ENCODE measurements around the gene ATP5F1E. TPM values are rescaled to one million over a fixed set of nuclear protein-coding genes. Genes with fewer than 3 reads are reported as not detected.

The ATP5F1E gene
- total RNA-seq, 1 donor from 2014 or later: 69.7 TPM

DNA sequence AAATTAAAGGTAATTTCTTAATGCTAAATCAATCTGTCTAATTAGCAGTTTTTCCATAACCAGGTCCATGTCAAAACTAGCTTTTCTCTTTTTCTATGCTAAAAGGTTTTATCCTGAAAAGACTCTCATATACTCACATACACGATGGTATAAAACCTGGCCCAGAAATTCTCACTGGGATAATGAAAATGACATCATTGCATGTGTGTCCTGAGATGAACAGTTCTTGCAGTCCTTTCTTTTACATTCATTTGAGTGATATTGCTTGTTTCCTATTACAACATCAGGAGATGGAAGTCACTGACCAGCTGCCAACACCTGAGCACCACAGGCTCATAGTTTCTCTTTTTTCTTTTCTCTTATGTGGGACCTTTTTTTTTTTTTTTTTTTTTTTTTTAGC, 18.3 kb upstream of the ATP5F1E start:
- no peak for DNase-seq (ENCODE audit: low spot score, unreplicated experiment)
- Mint-ChIP-seq H3K9me3 (ENCODE audit: low read depth) (no peaks in the 10 kb centered on the region), H3K4me1 (ENCODE audit: low read depth) (peaks cover 11% of the 10 kb centered on the region), H3K27me3 (peaks cover 7% of the 10 kb centered on the region), H3K4me3 (ENCODE audit: low read depth) (no peak overlapping the region), H3K27ac (no peak overlapping the region), H3K36me3 (ENCODE audit: insufficient read depth) (no peaks in the 10 kb centered on the region)
- TF ChIP-seq, protein P1, sequence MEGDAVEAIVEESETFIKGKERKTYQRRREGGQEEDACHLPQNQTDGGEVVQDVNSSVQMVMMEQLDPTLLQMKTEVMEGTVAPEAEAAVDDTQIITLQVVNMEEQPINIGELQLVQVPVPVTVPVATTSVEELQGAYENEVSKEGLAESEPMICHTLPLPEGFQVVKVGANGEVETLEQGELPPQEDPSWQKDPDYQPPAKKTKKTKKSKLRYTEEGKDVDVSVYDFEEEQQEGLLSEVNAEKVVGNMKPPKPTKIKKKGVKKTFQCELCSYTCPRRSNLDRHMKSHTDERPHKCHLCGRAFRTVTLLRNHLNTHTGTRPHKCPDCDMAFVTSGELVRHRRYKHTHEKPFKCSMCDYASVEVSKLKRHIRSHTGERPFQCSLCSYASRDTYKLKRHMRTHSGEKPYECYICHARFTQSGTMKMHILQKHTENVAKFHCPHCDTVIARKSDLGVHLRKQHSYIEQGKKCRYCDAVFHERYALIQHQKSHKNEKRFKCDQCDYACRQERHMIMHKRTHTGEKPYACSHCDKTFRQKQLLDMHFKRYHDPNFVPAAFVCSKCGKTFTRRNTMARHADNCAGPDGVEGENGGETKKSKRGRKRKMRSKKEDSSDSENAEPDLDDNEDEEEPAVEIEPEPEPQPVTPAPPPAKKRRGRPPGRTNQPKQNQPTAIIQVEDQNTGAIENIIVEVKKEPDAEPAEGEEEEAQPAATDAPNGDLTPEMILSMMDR (IDR thresholded peaks at IDR 0.05; ENCODE audit: unreplicated experiment): no peak

DNA sequence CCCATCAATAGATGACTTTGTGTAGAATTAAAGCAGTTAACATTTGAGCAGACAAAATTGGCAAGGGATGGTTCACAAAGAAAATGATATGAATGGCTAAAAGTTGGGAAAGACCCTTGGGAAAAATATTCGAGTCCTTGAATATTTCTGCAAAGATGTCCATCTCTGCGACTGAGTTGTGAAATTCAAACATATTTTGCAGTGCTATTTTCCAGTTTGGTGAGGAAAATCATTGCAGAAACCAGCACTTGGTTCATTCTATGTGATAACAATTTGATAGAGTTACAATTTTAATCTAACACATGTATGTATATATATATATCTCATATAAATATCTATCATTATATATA, 16.5 kb upstream of the ATP5F1E start:
- no peak for DNase-seq (ENCODE audit: low spot score, unreplicated experiment)
- Mint-ChIP-seq H3K4me1 (ENCODE audit: low read depth) (peaks cover 11% of the 10 kb centered on the region), H3K27ac (no peak overlapping the region), H3K36me3 (ENCODE audit: insufficient read depth) (no peaks in the 10 kb centered on the region), H3K27me3 (peaks cover 7% of the 10 kb centered on the region), H3K9me3 (ENCODE audit: low read depth) (no peaks in the 10 kb centered on the region), H3K4me3 (ENCODE audit: low read depth) (no peak overlapping the region)
- TF ChIP-seq, protein P1 (IDR thresholded peaks at IDR 0.05; ENCODE audit: unreplicated experiment): no peak

DNA sequence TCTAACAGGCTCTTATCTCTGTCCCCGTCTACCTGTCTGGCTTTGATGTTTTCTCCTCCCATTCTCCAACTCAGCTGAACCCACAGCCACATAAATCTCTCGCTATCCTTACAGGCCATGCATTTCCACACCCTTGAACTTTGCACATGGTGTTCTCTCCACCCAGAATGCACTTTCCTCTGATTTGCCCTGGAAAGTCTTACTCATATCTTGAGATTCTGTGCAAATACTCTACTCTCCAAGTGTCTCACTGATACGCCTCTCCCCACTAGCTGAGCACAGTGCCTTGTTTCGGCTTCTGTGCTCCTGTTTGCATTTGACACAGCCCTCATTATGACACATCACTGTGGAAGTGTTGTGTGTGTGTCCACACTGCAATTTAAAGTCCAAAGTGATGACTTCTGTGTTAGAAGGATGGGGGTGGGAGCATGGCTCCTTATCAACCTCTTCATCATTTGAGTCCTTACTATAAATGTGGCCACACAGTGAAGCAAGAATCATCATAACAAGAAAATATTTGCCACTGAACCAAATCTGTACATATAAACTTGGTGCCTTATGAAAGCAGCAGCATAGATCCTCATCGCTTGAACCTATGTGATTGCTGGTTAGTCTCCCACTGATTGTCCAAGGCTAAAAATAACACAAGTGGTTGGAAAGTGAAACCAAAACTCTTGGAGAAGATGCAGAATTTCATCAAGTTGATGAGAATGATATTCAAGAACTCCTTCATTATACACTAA, 16.0 kb upstream of the ATP5F1E start:
- no peak overlapping the region for H3K4me3 Mint-ChIP-seq (ENCODE audit: low read depth)
- no peak overlapping the region for H3K27ac Mint-ChIP-seq
- no peaks in the 10 kb centered on the region for H3K9me3 Mint-ChIP-seq (ENCODE audit: low read depth)
- peaks cover 7% of the 10 kb centered on the region for H3K27me3 Mint-ChIP-seq
- no peak for DNase-seq (ENCODE audit: low spot score, unreplicated experiment)
- peaks cover 11% of the 10 kb centered on the region for H3K4me1 Mint-ChIP-seq (ENCODE audit: low read depth)
- TF ChIP-seq, protein P1 (IDR thresholded peaks at IDR 0.05; ENCODE audit: unreplicated experiment): no peak
- H3K36me3 Mint-ChIP-seq (ENCODE audit: insufficient read depth): no peaks in the 10 kb centered on the region

DNA sequence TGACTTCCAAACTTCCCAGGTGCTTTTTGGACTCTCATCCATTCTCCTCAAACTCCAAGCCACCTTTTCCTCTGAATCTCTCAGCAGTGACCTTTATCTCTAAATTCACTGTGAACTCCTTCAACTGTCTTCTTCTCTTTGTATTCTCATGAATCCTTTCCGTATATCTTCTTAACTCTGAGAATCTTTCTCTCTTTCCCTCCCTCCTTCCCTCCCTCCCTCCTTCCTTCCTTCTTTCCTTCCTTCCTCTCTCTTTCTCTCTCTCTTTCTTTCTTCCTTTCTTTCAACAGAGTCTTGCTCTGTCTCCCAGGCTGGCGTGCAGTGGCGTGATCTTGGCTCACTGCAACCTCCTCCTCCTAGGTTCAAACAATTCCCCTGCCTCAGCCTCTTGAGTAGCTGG, 14.7 kb upstream of the ATP5F1E start:
- peaks cover 7% of the 10 kb centered on the region for H3K27me3 Mint-ChIP-seq
- H3K27ac Mint-ChIP-seq: no peak overlapping the region
- no peak overlapping the region for H3K4me3 Mint-ChIP-seq (ENCODE audit: low read depth)
- no peak for DNase-seq (ENCODE audit: low spot score, unreplicated experiment)
- TF ChIP-seq, protein P1 (IDR thresholded peaks at IDR 0.05; ENCODE audit: unreplicated experiment): no peak
- peaks cover 8% of the 10 kb centered on the region for H3K4me1 Mint-ChIP-seq (ENCODE audit: low read depth)
- H3K9me3 Mint-ChIP-seq (ENCODE audit: low read depth): no peaks in the 10 kb centered on the region
- no peaks in the 10 kb centered on the region for H3K36me3 Mint-ChIP-seq (ENCODE audit: insufficient read depth)

DNA sequence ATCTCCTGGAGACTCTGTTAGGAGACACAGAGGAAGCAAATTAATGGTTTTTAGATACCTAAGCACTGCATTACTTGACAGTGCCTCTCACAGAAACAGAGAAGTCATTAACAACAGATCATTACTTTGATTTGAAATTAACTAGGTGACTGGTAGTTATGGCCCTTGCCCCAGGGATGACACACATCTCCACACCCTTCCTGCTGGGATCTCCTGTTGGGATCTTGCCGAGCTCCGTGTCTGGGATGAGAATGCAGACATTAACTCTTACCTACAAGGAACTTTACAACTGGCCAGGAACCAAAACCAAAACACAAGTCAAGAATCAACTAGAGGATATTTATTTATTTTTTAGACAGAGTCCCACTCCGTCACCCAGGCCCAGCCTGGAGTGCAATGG, 12.7 kb upstream of the ATP5F1E start:
- DNase-seq (ENCODE audit: low spot score, unreplicated experiment): no peak
- H3K4me1 Mint-ChIP-seq (ENCODE audit: low read depth): peaks cover 15% of the 10 kb centered on the region
- no peaks in the 10 kb centered on the region for H3K9me3 Mint-ChIP-seq (ENCODE audit: low read depth)
- peaks cover 7% of the 10 kb centered on the region for H3K27me3 Mint-ChIP-seq
- H3K36me3 Mint-ChIP-seq (ENCODE audit: insufficient read depth): peaks cover 3% of the 10 kb centered on the region
- H3K27ac Mint-ChIP-seq: no peak overlapping the region
- H3K4me3 Mint-ChIP-seq (ENCODE audit: low read depth): no peak overlapping the region
- TF ChIP-seq, protein P1 (IDR thresholded peaks at IDR 0.05; ENCODE audit: unreplicated experiment): no peak
